Fibroblast of lung (primary cell): ENCODE data around the gene LMNB1.

Source experiments
- EZH2 ChIP-seq: IDR thresholded peaks from 2 replicates; pipeline ENCODE4 v1.5.1; 2012; ENCODE audit warnings: low read length, control low read depth, mild to moderate bottlenecking; ENCODE audit errors: missing control alignments
- TF ChIP-seq, protein P1 (sequence below), 2 donors: IDR thresholded peaks in 1 of 2; conservative IDR thresholded peaks in 1 of 2; 1 replicate in 1 of 2; 2 replicates in 1 of 2; pipeline ENCODE4 v1.5.1; 2011 to 2012; ENCODE audit warnings: low read length in 2 of 2, control low read depth in 1 of 2, inconsistent platforms in 1 of 2, low read depth in 1 of 2, mild to moderate bottlenecking in 1 of 2

DNA sequence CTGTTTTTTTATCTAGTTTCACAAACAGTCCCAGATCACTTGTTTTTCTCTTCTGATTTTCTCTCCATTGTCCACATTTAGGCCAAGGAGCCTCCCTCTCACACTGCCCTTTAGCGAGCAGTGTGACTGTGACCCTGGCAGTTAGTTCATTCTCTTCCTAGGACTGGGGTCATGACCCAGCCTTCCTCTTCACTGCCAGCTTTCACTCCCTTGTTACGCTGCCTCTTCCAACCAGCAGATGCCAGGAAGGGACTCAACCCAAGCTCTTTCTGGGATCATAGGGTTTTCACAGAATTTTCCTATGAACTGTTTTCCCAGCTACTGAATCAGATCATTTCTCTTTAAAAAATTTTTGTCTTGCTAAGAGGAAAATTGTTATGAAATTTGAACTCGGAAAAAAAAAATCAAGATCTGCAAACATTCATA lies 70.9 kb downstream of the LMNB1 start:
- TF ChIP-seq, protein P1, sequence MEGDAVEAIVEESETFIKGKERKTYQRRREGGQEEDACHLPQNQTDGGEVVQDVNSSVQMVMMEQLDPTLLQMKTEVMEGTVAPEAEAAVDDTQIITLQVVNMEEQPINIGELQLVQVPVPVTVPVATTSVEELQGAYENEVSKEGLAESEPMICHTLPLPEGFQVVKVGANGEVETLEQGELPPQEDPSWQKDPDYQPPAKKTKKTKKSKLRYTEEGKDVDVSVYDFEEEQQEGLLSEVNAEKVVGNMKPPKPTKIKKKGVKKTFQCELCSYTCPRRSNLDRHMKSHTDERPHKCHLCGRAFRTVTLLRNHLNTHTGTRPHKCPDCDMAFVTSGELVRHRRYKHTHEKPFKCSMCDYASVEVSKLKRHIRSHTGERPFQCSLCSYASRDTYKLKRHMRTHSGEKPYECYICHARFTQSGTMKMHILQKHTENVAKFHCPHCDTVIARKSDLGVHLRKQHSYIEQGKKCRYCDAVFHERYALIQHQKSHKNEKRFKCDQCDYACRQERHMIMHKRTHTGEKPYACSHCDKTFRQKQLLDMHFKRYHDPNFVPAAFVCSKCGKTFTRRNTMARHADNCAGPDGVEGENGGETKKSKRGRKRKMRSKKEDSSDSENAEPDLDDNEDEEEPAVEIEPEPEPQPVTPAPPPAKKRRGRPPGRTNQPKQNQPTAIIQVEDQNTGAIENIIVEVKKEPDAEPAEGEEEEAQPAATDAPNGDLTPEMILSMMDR (conservative IDR thresholded peaks at IDR 0.05 in 1 of 2, IDR thresholded peaks at IDR 0.05 in 1 of 2; ENCODE audit: low read depth in 1 of 2, low read length in 2 of 2): no peak
- TF ChIP-seq EZH2: no peak
